OCI-LY1 (cell line): Measurements from ENCODE around the gene SUCNR1.

Source experiments
- EZH2 ChIP-seq: fragments of 200-600 bp; sonication (generic), shearing (Covaris generic); IDR thresholded peaks from 2 replicates; pipeline ENCODE4 v1.8.0; 2017; ENCODE audit warnings: borderline replicate concordance, mixed run types, mild to moderate bottlenecking, antibody characterized with exemption, low read length, moderate library complexity, mixed read lengths
- TF ChIP-seq, protein P1 (sequence below): fragments of 200-600 bp; sonication (generic), shearing (Covaris generic); IDR thresholded peaks from 2 replicates; pipeline ENCODE4 v1.5.1; 2017; ENCODE audit warnings: mild to moderate bottlenecking, antibody characterized with exemption, low read length, moderate library complexity, mixed read lengths

DNA sequence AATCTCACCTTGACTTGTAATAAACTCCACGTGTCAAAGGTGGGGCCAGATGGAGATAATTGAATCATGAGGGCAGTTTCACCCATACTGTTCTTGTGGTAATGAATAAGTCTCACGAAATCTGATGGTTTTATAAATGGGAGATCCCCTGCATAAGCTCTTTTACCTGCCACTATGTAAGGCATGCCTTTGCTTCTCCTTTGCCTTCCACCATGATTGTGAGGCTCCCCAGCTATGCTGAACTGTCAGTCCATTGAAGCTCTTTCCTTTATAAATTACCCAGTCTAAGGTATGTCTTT lies 45.5 kb downstream of the SUCNR1 start:
- TF ChIP-seq, protein P1, sequence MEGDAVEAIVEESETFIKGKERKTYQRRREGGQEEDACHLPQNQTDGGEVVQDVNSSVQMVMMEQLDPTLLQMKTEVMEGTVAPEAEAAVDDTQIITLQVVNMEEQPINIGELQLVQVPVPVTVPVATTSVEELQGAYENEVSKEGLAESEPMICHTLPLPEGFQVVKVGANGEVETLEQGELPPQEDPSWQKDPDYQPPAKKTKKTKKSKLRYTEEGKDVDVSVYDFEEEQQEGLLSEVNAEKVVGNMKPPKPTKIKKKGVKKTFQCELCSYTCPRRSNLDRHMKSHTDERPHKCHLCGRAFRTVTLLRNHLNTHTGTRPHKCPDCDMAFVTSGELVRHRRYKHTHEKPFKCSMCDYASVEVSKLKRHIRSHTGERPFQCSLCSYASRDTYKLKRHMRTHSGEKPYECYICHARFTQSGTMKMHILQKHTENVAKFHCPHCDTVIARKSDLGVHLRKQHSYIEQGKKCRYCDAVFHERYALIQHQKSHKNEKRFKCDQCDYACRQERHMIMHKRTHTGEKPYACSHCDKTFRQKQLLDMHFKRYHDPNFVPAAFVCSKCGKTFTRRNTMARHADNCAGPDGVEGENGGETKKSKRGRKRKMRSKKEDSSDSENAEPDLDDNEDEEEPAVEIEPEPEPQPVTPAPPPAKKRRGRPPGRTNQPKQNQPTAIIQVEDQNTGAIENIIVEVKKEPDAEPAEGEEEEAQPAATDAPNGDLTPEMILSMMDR, result no peak
- no peak for TF ChIP-seq EZH2
